HG03280 (cell line): ENCODE data around the gene TXNIP.
A peak's percentile ranks its signal among the peaks of the same experiment; 100 is the strongest.

Experiments used
- ATAC-seq: cut with Tn5 transposase; IDR thresholded peaks from one replicate; pipeline ENCODE4 v1.9.1; 2021; ENCODE audit warnings: mild to moderate bottlenecking, moderate library complexity; ENCODE audit not compliant: unreplicated experiment

TXNIP gene

DNA sequence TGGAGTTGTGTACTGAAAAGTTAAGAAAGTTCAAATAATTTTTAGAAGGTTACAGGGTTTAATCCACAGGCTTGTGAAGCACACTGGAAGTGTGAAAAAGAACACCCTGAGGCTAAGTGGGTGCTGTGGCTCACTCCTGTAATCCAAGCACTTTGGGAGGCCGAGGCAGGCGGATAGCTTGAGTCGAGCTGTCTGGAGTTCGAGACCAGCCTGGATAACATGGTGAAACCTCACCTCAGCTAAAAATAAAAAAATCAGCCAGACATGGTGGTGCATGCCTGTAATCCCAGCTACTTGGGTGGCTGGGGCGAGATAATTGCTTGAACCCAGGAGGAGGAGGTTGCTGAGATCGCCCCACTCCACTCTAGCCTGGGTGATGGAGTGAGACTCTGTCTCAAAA is 9.8 kb downstream of the TXNIP start:
- no peak for ATAC-seq

GRCh38 chr1:145985502-145986439 is 10.6 kb downstream of the TXNIP start:
- ATAC-seq = no peak

DNA sequence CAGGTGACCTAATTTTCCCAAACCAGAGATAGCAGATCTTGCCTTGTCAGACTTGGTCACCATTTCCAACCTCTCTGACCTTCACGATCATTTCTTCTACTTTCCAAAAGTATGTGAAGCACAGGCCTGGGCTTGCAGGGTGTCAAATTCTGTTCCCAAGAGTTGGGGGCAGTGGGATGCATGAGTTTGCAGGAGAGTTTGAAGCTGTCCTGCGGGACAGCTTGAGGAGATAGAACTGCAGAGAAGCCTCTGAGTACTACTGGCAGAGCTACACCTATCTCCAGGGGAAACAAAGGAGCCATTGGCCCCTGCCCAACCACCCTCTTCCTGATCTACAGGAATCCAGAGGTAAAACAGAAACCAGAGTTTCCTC is 11.3 kb downstream of the TXNIP start:
- no peak for ATAC-seq

- no peak for ATAC-seq
Observed at GRCh38 chr1:145983960-145984830, 12.2 kb downstream of the TXNIP start.

DNA sequence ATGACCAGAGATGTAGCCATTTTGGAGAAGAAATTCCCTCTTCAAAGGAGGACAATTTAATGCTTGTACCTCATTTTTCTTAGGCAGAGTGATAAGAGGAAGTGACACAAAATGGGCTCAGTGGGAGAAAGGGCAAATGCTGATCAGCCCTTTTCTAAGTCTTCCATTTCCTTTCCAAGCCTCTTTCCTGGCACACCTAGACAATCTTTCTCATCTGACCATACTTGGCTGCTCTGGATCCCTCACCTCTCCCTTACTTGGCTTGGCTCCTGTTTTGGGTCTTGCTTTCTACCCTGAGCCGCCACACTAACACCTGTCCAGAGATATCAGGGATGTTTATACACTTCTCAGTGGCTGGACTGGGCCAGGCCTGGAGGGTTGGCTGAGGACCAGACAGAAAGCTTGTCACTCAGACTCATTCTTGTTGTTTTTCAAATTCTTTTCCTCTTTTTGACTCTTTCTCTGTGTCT is 13.1 kb downstream of the TXNIP start:
- ATAC-seq = no peak

DNA sequence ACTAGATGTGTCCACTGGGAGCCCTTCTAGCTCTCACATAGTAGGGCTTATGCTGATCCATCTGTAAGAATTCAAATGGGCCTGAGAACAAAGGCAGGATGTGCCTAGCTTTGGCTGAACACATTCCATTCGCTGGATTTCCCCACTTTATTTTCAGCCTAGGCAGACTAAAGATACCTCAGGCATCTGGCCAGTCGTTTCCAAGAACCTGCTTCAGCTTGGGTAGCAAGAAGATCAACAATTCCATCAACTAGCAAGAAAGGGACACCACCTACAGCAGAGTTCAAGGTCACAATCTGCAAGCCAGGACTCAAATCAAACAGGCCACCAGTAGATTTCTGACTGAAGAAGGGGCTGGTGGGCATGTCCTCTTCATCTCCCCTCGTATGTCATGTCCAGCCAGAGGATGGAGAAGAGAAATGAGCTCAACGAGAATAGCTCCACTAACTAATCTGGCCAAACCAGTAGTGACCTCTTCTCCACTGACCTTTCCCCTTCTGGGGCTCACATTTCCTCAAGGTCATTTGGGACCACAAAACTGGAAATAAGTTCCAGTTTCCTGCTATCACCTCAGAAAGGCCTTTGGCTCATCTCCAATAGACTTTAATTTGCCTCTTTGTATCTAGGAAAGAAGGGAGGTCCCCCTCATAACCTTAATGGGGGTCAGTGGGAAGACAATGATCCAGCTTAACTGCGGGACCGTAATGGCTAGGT is 14.2 kb downstream of the TXNIP start:
- ATAC-seq = no peak

GRCh38 chr1:145980457-145980994 is 15.9 kb downstream of the TXNIP start:
- ATAC-seq = no peak

DNA sequence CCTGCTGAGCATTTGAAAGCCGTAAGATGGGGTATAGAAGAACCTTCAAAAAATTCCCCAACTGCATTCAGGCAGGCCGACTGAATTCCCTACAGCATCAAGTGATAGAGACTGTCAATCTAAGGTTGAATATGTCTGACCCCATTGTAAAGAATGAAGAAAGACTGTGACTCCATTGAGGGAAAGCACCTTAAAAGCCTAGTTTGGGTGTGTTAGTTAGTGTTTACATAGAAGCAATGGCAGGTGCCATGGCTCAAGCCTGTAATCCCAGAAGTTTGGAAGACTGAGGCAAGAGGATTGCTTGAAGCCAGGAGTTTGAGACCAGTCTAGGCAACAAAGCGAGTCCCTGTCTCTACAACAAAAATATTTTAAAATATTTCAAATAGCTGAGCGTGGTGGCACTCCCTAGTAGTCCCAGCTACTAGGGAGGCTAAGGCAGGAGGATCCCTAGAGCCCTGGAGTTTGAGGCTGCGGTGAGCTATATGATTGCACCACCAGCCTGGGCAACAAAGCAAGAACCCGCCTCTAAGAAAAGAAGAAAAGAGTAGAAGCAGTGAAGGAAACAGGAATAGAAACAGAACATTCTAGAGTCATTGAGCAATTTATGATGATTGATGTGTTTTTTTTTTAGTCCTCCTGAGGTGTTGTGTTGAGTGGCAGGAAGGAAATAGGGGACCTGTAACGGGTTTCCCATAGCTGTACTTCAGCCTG is 16.5 kb downstream of the TXNIP start:
- peak; percentile 4 for ATAC-seq

DNA sequence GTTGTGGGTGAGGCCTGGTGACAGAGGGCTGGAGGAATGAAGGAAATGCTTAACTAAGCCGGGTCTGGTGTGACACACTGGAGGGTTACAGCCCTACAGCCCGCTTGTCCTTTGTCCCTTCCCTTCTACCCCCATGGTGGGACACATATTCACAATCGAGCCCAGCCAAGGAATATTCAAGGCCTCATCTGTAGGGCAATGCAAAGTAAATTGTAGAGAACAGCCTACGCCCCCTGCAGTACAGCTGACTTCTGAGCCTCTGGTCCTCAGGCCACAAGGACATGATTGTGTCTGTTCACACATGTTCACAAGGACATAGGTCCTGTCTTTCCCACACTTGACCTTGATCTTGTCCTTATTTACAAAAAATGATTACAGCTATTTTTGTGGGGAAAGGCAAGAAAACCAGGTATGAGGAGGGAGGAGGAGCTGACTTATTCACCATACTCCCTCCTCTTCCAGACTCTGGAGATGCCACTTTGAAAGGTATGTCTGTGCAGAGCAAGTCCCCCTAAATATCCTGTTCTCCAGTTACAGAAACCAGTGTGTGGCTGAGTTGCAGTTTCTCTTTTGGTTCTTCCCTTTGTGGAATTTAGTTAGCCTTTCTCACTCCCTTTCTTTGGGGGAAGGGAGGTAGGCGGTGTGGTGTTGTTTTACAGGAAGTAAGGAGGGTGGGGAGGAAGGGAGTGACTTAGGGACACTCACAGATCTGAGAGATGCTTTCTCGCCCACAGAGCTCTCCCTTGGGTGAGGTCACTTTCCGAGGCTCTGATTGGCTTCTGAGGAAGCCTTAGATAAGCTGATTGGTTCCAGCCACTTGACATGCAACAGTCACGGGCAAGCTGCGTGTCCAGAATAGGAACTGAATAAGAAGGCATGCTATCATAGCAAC is 17.3 kb downstream of the TXNIP start:
- peak; percentile 87 for ATAC-seq

GRCh38 chr1:145978471-145978853 is 17.9 kb downstream of the TXNIP start:
- no peak for ATAC-seq

GRCh38 chr1:145977486-145978470 is 18.6 kb downstream of the TXNIP start:
- ATAC-seq = no peak

DNA sequence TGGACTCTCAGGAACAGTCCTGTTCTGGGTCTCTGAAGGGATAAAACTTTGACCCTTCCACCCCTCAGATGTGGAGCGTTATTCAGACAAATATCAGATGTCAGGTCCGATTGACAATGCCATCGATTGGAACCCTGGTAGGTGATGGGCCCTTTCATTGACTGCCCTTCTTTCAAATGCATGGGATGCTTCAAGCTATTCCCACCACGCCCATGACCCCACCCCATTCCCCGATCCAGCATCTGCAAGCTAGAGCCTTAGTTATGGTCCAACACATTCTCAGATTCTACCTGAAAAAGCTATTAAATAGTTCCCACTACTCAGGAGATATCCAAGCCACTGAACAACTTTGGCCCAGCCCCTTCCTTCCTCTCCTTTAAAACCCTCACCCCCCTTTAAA is 19.4 kb downstream of the TXNIP start:
- no peak for ATAC-seq

GRCh38 chr1:145975216-145975615 is 21.2 kb downstream of the TXNIP start:
- no peak for ATAC-seq

DNA sequence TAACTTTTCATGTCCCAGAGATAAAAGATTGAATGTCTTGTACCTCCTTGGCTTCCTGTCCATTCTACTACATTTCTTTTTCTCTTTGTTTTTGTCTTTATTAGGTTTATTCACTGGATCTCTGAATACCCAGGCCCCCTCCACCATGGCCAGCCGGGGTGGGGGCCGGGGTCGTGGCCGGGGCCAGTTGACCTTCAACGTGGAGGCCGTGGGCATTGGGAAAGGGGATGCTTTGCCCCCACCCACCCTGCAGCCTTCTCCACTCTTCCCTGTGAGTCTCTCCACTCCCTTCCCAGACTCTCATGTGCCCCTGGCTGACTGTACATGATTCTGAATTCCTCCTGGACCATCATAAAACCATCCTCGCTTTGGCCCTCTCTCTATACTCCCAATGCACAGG is 21.7 kb downstream of the TXNIP start:
- ATAC-seq = no peak

- ATAC-seq = no peak
Observed at GRCh38 chr1:145972580-145972979, 23.8 kb downstream of the TXNIP start.

DNA sequence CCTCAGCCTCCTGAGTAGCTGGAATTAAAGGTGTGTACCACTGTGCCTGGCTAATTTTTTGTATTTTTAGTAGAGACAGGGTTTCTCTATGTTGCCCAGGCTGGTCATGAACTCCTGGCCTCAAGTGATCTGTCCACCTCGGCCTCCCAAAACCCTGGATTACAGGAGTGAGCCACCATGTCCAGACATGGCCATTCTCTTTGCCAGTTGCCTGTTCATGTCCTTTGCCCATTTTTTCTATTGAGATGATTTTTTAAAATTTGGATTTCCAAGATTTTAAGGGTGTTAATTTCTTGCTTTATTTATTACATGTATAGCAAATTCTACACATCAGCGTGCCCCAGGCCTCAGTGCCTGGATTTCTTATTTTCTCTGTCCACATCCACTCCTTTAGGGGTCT is 29.1 kb downstream of the TXNIP start:
- ATAC-seq = no peak

DNA sequence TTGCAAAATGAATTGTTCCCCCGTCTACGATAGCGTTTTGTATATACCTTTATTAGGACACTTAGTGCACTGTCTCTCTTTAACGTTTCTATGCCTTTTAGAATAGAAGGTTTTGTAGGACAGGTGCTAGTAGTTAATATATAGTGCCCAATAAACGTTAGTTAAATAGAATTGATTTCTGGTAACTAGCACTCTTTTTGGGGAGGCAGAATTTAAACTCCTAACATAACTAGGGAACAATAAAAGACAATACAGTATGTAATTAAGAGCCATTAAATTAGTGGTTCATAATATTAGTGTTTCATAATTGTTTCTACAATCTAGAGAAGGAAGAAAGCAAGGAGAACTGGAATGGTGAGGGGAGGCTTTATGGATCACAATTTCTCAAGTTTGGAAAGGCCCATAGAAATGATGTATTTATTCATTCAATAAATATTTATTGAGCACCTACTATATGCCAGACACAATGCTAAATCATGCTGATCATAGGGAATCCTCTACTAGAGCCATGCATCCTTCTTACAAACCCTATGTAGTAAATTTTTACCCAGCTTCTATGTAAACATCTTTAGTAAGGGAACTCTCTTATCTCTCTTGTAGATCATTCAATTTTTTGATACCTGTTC is 31.1 kb downstream of the TXNIP start:
- no peak for ATAC-seq
